ENCODE measurements around the gene PRAMEF1.
"Not testable (repeated sequence)": the region's sequence is repeated elsewhere in the genome, so short reads cannot be mapped to it uniquely, and the experiment has no call there.

Gene PRAMEF1

GRCh38 chr1:12775443-12775842 lies 15.8 kb upstream of the PRAMEF1 start:
- in situ Hi-C loops (cut with HindIII; ENCODE audit: low sequenced_read_pairs): no loop called here

DNA sequence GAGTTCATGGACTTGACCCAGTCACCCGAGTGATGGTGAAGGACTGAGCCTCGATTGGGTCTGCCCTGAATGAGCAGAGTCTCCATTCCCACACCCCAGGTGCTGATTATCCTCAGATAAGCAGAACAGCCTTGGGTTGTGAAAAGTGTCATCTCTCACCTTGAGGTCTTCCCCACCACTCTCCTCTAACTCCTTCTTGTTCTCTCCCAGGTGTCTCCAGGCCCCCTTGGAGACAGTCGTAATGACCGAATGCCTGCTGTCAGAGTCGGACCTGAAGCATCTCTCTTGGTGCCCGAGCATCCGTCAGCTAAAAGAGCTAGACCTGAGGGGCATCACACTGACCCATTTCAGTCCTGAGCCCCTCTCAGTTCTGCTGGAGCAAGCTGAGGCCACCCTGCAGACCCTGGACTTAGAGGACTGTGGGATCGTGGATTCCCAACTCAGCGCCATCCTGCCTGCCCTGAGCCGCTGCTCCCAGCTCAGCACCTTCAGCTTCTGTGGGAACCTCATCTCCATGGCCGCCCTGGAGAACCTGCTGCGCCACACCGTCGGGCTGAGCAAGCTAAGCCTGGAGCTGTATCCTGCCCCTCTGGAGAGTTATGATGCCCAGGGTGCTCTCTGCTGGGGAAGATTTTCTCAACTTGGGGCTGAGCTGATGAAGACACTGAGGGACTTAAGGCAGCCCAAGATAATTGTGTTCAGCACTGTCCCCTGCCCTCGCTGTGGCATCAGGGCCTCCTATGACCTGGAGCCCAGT lies 14.2 kb upstream of the PRAMEF1 start:
- in situ Hi-C loops (cut with HindIII; ENCODE audit: low sequenced_read_pairs): no loop called here

- in situ Hi-C loops (cut with HindIII; ENCODE audit: low sequenced_read_pairs): no loop called here
Measured at GRCh38 chr1:12778061-12778460, 13.1 kb upstream of the PRAMEF1 start.

DNA sequence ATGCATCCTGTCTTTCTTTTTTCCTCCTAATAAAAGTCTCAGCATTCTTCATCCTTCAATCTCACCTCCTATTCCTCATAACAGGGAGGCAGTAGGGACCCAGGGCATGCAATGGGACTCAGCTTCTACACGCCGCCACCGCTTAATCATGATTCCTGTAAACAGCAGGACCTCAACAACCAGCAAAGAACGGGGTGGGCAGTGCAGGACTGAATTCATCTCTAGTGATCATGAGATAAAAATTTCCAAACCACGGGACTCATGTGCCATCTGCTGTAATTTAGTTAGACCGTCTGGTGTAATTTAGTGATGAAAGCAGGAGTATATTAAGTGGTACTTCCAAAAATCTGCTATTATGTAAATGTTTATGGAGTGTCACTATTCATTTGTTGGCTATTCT lies 12.3 kb upstream of the PRAMEF1 start:
- in situ Hi-C loops (cut with HindIII; ENCODE audit: low sequenced_read_pairs): no loop called here

GRCh38 chr1:12781488-12781887 lies 9.7 kb upstream of the PRAMEF1 start:
- in situ Hi-C loops (cut with HindIII; ENCODE audit: low sequenced_read_pairs): not testable (repeated sequence)

- in situ Hi-C loops (cut with HindIII; ENCODE audit: low sequenced_read_pairs): not testable (repeated sequence)
Measured at GRCh38 chr1:12783783-12784182, 7.4 kb upstream of the PRAMEF1 start.

GRCh38 chr1:12784729-12785128 lies 6.5 kb upstream of the PRAMEF1 start:
- in situ Hi-C loops (cut with HindIII; ENCODE audit: low sequenced_read_pairs): not testable (repeated sequence)

DNA sequence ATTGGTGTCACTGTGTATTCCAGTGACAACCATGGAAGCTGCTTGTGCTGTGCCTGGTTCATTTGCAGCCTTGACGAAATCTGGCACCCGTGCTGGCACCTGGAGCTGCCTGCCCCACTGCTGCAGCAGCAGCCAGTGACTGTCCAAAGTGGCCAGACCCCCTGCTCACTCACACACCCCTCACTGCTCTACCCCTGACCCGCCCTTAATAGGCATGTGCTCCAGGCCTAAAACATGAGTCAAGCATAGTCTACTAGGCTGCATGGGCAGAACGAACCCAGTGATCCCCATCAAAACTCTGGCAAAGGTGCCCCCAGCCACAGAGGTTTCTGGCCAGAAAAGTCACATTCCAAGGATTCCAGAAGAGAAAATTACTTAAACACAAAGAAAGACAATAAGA lies 7.7 kb downstream of the PRAMEF1 start:
- in situ Hi-C loops (cut with HindIII; ENCODE audit: low sequenced_read_pairs): no loop called here

DNA sequence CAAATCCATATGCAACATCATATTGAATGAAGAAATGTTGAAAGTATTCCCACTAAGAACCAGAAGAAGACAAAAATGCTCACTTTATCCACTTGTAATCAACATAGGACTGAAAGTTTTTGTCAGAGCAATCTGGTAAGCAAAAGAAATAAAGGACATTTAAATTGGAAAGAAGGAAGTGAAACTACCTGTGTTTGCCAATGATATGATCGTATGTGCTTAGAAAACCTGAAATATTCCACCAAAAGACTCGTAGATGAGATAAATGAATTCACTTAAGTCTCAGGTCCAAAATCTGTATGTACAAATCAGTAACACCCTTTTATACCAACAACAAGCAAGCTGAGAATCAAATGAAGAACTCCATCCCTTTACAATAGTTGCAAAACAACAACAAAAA lies 8.5 kb downstream of the PRAMEF1 start:
- in situ Hi-C loops (cut with HindIII; ENCODE audit: low sequenced_read_pairs): no loop called here

DNA sequence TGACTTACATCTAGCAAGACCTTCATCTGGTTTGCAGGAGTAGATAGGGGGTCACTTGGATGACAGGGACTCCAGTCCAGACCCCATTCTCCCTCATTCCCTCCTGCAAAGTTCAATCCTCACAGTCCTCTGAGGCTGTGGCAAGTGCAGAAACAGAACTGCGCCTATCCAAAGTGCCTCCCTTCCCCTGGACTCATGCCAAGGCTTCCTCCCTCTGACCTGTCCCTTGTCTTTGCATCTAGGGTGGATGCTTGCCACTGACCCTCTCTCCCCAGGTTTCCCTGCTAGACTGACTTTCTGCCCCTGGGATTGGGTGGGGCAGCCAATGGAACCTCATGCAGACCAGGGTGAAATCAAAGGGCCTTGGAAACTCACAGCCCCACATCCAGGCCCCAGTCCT lies 18.7 kb downstream of the PRAMEF1 start:
- in situ Hi-C loops (cut with HindIII; ENCODE audit: low sequenced_read_pairs): no loop called here

GRCh38 chr1:12810691-12811408 lies 19.7 kb downstream of the PRAMEF1 start:
- in situ Hi-C loops (cut with HindIII; ENCODE audit: low sequenced_read_pairs): no loop called here

GRCh38 chr1:12811409-12811784 lies 20.2 kb downstream of the PRAMEF1 start:
- in situ Hi-C loops (cut with HindIII; ENCODE audit: low sequenced_read_pairs): no loop called here

DNA sequence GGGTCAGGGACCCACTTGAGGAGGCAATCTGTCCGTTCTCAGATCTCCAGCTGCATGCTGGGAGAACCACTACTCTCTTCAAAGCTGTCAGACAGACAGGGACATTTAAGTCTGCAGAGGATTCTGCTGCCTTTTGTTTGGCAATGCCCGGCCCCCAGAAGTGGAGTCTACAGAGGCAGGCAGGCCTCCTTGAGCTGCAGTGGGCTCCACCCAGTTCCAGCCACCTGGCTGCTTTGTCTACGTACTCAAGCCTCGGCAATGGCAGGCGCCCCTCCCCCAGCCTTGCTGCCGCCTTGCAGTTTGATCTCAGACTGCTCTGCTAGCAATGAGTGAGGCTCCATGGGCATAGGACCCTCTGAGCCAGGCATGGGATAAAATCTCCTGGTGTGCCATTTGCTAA lies 27.9 kb downstream of the PRAMEF1 start:
- in situ Hi-C loops (cut with HindIII; ENCODE audit: low sequenced_read_pairs): not testable (repeated sequence)

DNA sequence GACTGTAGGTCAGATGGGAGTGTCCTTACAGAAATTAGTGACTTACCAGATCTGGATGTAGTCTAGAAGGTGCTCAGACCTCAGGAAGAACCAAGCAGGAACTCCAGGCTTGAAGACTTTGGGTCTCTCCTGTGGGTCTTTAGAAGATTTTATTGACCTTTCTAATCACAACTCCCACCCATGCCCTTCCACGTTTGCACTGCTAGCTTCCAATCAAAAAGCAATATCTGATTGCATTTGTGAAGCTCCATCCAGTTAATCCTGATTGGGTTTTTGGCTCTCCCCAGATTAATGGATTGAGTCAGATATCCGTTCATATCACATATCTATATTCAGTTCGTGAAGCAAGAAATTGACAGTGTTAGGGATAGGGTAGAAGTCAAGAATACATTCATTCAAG lies 40.1 kb downstream of the PRAMEF1 start, which contains the start of gene PRAMEF11:
Gene PRAMEF11, minus strand, starts transcription at position 101 of the 400 bp plus-strand sequence. CDS start 2,621 bp downstream, outside the sequence.
- in situ Hi-C loops (cut with HindIII; ENCODE audit: low sequenced_read_pairs): not testable (repeated sequence)

DNA sequence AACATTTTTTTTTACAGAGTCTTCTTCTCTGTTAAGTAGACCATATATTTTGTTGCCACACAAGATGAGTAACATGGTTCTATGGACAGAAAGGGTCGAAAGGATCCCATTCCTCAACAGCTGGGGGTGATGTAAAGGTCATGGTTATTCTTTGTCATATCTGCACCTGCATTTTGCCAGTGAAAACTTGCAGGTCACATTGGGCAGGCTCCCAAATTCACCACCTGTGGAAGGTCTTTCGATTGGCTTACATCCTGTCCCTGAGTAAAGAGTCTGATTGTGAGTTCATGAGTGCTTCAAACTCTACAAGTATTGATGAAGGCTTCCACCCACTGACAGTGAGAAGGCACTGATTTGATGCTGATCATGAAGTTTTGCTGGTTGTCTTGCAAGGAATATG lies 42.1 kb downstream of the PRAMEF1 start:
- in situ Hi-C loops (cut with HindIII; ENCODE audit: low sequenced_read_pairs): not testable (repeated sequence)
